ENCODE measurements around the gene VAPB. TPM values are rescaled to one million over a fixed set of nuclear protein-coding genes. Genes with fewer than 3 reads are reported as not detected.

VAPB gene
- total RNA-seq, 1 experiment from 2014 or later = 65.1 TPM

DNA sequence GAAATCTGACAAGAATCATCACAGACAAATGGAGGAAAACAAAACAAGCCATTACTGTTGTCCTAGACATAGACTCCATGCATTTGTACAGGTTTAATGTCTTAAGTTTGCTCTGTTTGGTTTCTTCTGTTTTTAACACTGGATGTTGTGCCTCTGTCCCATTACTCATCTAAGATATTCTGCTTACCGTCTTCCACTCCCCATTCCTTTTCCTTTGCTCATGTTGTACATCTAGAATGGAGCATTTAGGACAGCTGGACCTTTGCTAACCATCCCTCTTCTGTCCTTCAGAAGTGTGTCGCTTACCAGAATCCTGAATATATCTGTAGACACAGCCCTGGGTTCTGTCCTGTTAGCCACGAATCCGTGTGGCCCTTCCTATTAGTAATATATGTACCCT, 44.3 kb upstream of the VAPB start:
- H3K9me3 ChIP-seq (ENCODE audit: control insufficient read depth, low read depth, low read length) = no peaks in the 10 kb centered on the region
- no peak for DNase-seq
- H2BK12ac ChIP-seq (ENCODE audit: insufficient read length, low read depth, low read length) = no peak overlapping the region
- H4K20me1 ChIP-seq (ENCODE audit: control insufficient read depth, insufficient read depth, insufficient read length) = no peaks in the 10 kb centered on the region
- H2AK5ac ChIP-seq (ENCODE audit: insufficient read length, low read length) = no peak overlapping the region
- no peak overlapping the region for H3K23ac ChIP-seq (ENCODE audit: insufficient read length, low read depth, low read length)
- no peaks in the 10 kb centered on the region for H3K79me1 ChIP-seq (ENCODE audit: insufficient read depth, low read depth, low read length, poor library complexity, severe bottlenecking)
- no peak overlapping the region for H3K14ac ChIP-seq (ENCODE audit: insufficient read depth, low read length)
- H3K18ac ChIP-seq (ENCODE audit: insufficient read length, low read depth, low read length) = no peak overlapping the region
- H3K4me1 ChIP-seq (ENCODE audit: insufficient read depth, low read length) = peaks cover 6% of the 10 kb centered on the region; the same call in 1 of the 2 replicates
- Mint-ChIP-seq H3K36me3 (ENCODE audit: insufficient read depth in 1 of 3, low read depth in 3 of 3) (peaks cover 19 to 30% (median 27%) of the 10 kb centered on the region in 3 experiments), H3K9me3 (no peaks in the 10 kb centered on the region), H3K27ac (no peak overlapping the region; a peak in 1 of 7 replicates), H3K4me3 (no peak overlapping the region), H3K27me3 (ENCODE audit: low read depth) (no peaks in the 10 kb centered on the region), H3K4me1 (peaks cover 12 to 14% of the 10 kb centered on the region in 2 experiments)
- no peak overlapping the region for H2BK120ac ChIP-seq (ENCODE audit: low read depth, low read length, poor library complexity, severe bottlenecking)
- no peak overlapping the region for H4K91ac ChIP-seq (ENCODE audit: insufficient read length, low read depth, low read length)
- H3K79me2 ChIP-seq (ENCODE audit: insufficient read depth, low read length) = no peaks in the 10 kb centered on the region
- H2BK5ac ChIP-seq (ENCODE audit: insufficient read length, low read length) = no peak overlapping the region
- no peak overlapping the region for H2BK15ac ChIP-seq (ENCODE audit: low read depth, low read length)
- H3K23me2 ChIP-seq (ENCODE audit: insufficient read length, low read depth, low read length, poor library complexity, severe bottlenecking) = no peaks in the 10 kb centered on the region
- H4K8ac ChIP-seq (replicated peaks; ENCODE audit: insufficient read length, low read depth, low read length) = no peak overlapping the region
- no peaks in the 10 kb centered on the region for H3K27me3 ChIP-seq (ENCODE audit: insufficient read depth, low read length)
- no peak overlapping the region for H4K5ac ChIP-seq (ENCODE audit: insufficient read length, low read depth, low read length)
- H3K27ac ChIP-seq (ENCODE audit: insufficient read length, low read depth, low read length) = no peak overlapping the region
- H3T11ph ChIP-seq (ENCODE audit: low read length) = no peak overlapping the region
- no CpG with 5 or more reads among the region's 4 CpGs for WGBS (ENCODE audit: extremely low coverage, insufficient read length, low lambda C conversion rate)
- H3K56ac ChIP-seq (ENCODE audit: insufficient read length, low read depth, low read length) = no peak overlapping the region
- H3K4me2 ChIP-seq (ENCODE audit: insufficient read depth, insufficient read length, low read length) = no peak overlapping the region
- no peak overlapping the region for H3K4ac ChIP-seq (ENCODE audit: low read depth, low read length)
- H2AFZ ChIP-seq (ENCODE audit: low read length) = no peak overlapping the region
- H2BK20ac ChIP-seq (ENCODE audit: low read depth, low read length, poor library complexity, severe bottlenecking) = no peak overlapping the region
- no peak overlapping the region for H3K9ac ChIP-seq (ENCODE audit: extremely low read depth, insufficient read length, low read length)
- TF ChIP-seq, protein P1, sequence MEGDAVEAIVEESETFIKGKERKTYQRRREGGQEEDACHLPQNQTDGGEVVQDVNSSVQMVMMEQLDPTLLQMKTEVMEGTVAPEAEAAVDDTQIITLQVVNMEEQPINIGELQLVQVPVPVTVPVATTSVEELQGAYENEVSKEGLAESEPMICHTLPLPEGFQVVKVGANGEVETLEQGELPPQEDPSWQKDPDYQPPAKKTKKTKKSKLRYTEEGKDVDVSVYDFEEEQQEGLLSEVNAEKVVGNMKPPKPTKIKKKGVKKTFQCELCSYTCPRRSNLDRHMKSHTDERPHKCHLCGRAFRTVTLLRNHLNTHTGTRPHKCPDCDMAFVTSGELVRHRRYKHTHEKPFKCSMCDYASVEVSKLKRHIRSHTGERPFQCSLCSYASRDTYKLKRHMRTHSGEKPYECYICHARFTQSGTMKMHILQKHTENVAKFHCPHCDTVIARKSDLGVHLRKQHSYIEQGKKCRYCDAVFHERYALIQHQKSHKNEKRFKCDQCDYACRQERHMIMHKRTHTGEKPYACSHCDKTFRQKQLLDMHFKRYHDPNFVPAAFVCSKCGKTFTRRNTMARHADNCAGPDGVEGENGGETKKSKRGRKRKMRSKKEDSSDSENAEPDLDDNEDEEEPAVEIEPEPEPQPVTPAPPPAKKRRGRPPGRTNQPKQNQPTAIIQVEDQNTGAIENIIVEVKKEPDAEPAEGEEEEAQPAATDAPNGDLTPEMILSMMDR (conservative IDR thresholded peaks at IDR 0.05) = no peak
